LoVo (cell line): Measurements from ENCODE around the gene ANGPTL7.
"Not testable (repeated sequence)": the region's sequence is repeated elsewhere in the genome, so short reads cannot be mapped to it uniquely, and the experiment has no call there.

Source experiments
- DNase-seq: peaks from one replicate; pipeline ENCODE4 v3.0.0-alpha.2; 2016; ENCODE audit warnings: low spot score

ANGPTL7 gene

DNA sequence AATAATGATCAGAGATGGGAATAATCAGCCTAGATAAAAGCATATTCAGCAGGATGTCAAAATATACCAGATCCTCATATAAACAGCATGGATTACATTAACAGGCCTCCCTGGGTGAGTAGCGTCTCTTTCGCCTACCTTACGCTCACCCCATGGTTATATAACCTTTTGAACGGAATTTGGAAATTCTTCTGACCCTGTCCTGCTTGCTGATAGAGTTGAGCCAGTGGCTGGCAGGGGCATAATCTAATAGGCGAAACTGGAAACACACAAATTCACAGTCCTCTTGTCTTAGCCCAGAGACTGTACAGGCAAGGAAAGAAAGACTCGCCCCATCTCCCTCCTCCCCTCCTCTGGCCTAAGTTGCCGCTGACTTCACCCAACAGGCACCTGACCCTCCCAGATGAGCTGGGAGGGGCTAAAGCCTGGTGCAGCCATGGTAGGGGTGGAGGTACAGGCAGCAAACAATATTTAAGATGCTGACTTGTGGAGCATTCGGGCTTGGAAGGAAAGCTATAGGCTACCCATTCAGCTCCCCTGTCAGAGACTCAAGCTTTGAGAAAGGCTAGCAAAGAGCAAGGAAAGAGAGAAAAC is at the start of gene ANGPTL7:
ANGPTL7 (plus strand) TSS at position 498 of the 594 bp plus-strand sequence. CDS start 225 bp downstream, outside the sequence.
- no peak for DNase-seq

DNA sequence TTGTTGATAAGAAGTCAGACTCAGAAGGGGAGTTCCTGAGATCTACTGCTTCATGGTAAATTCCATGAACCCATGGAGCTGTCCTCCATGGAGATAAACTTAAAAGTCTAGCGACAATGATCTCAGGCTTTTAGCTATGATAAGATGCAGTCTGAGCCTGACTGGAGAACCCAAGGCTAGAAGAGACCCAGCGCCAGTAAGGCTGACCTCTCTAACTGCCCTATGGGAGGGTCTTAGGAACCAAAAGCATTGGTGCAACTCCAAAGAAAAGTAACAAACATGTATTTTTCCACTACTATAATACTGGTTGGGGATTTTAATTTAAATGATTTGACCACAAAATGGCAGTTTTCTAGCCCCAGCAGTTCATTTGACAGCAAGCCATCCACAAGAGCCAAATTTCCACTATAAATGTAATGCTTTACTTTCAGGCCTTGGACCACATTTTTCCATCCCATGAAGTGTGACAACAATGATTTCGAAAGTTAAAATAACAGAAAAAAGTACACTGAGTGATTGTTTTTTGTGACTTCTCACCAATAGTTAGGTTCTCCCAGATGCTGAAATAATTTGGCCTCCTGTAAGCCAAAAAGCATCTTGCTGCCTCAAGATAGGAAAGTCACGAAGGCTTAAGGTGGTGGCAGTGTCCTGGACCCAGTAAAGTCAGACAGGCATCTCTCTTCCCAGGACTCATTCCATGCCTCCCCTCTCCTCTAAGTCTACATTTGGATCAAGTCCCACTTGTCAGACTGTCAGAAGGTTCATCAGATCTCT is 46.4 kb upstream of the ANGPTL7 start:
- DNase-seq, result no peak

DNA sequence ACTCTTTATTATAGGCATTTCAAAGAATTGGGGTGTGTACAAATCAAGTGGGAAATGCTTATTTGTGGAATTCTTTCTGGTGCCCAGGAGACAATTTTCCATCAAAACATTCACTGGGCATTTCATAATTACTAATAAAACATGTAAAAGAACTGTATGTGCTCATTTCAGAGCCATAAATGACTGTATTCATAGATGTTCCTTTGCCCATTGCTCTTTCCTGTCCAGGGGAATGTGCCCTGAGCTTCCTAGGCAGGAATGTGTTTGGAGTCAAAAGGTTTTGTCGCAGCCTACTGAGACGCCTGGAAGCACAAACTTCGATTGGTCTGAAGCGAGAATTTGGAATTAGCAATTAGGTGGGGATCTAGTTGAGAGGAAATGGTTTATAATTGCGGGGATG is 45.8 kb upstream of the ANGPTL7 start:
- no peak for DNase-seq

DNA sequence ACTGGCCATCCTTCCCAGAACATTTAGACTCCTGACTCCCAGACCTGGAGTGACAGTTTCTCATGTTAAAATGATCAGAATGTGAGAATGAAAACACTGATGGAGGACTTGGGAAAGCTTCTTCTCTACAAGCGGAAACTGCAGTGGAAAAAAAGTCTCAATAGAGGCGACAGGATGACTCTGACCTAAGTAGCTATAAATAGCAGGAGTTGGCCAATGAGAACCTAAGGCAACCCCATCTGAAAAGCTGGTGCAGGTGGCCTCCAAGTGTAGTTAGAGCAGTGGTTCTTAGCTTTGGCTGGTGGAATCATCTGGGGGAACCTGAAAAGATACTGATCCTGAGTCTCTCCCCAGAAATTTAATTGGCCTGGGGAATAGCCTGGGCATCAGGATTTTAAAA is 45.2 kb upstream of the ANGPTL7 start:
- no peak for DNase-seq

DNA sequence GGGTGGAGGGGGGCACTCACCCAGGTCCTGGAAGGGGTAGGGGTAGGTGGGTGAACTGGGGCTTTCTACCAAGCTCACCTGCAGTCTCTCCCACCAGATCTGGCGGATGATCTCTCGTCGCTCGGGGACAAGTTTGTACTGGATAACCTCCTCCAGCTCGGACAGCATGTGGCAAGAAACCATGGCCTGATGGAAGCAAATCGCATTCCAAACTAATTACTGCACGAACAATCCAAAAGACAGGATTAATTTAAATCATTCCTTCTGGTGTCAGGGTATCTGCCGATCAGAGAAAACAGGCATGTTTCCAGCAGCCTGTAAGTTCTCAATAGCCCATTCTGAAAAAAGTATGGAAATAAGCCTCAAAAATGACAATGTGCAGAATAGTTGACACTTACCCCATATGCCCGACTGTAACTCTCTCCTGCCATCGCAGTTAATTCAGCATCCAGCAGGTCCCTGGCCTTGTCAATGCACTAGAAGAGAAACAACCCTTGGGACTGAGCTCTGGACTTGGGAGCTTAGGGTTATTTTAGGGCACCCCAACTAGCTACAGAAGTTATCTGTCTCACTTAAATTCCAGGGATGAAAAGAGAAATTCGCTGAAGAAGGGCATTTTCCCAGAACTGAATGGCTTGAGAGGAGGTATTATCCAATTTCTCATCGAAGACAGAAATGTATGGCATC is 44.4 kb upstream of the ANGPTL7 start:
- no peak for DNase-seq

DNA sequence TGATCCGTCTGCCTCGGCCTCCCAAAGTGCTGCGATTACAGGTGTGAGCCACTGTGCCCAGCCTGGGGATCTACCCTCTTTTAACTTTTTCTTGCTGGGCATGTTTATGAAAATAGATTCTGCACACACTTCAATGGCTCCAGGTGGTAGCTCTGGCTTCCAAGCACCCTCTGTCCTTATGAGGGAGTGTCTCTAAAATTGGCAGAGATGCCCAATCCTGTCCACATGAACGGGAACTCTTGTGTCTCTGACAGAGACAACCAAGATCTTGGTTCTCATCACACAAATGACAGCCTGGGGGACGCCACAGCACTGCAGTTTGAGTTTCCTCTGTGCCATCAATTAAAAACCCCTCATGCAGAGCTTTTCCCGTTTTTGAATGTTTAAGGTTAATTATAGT is 43.4 kb upstream of the ANGPTL7 start:
- no peak for DNase-seq

- DNase-seq, result no peak
Measured at GRCh38 chr1:11147197-11147770, 41.9 kb upstream of the ANGPTL7 start.

- DNase-seq, result no peak
Measured at GRCh38 chr1:11150326-11150725, 38.8 kb upstream of the ANGPTL7 start.

DNA sequence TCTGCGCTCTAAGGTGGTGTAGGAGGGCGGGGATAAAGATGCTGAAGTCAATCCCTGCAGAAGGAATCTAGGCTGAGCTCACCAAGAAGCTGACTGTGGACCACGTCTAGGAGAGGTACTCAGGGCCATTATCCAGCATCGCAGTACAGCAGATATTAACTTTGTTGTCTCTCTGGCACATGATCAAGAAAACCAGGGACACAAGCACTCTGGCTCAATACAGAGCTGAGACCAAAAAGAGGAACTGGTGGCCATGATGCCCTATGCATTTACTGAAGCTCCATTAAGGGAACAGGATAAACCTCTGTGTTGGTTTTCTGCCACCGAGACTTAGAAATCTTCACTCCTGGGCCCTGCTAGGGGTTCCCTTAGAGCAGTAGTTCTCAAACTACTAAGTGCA is 38.0 kb upstream of the ANGPTL7 start:
- no peak for DNase-seq

DNA sequence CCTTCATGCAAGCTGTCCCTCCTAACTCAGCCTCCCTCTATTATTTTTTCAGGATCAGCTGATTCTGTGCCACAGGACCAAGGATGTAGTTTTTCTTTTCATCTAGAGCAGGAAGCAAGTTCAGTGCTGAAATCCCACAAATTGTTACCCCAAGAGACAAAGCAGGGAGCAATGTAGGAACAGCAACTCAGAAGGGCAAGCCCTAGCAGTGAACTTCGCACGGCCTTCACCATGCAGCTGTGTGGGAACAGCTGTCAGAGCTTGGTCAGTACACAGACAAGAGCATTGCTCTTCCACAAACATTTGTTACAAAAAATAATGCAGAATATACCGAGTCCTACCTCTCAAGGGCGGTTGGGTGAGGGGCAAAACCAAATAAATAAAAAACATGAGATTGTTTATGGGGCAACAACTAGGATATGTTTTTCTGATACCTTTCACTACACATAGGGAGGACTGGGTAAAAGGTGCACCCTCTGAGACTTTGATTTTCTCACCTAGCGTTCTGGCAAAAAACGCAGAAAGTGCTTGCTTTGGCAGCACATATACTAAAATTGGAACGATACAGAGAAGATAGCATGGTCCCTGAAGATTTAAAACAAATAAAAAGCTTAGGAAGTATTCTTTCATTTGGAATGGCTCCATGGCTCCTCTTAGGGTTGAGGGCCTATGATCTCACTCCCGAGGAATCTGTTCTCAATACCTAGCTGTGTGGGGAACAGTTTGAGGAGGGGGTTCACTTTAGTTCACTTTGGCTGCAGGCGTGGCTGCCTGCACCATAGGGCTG is 37.1 kb upstream of the ANGPTL7 start:
- no peak for DNase-seq

DNA sequence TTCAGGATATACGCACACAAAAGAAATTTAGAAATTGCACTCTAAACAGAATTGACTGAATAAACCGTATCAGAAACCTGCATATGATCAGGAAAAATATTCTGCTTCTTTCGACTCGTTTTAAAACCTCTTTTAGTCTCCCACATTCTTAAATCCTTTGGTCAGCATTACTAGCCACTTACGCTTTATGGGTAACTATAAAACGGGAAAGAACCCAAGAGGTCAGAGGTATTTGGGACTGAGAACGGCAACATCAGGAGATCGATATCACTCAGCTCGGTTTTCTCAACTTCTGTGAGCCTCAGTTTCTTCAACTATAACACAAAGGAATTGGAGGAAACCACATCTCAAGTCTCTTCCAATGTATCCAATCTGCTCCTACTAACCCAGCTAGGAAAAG is 36.4 kb upstream of the ANGPTL7 start:
- DNase-seq, result no peak

- no peak for DNase-seq
Measured at GRCh38 chr1:11153184-11153583, 36.0 kb upstream of the ANGPTL7 start.

GRCh38 chr1:11156441-11156840 is 32.7 kb upstream of the ANGPTL7 start:
- DNase-seq, result no peak

DNA sequence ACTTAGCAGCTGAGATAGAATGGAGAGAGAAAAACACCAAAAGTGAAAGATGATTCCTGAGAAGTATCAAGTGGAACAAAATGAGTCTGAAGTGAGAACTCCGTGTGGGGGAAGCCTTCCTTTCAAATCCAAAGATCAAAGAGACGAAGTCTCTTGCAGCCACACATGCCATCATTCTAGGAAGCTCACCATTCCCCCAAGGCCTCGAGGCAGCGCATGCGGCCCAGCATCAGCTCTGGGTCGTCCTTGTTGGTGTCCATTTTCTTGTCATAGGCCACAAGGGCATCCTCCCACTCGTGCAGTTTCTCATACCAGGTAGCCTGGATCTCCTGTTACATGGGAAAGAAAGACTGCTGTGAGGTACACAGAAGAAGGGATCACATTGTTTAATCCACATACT is 32.2 kb upstream of the ANGPTL7 start:
- DNase-seq, result no peak

- no peak for DNase-seq
Measured at GRCh38 chr1:11157394-11157793, 31.8 kb upstream of the ANGPTL7 start.

- DNase-seq, result no peak
Measured at GRCh38 chr1:11157867-11158266, 31.3 kb upstream of the ANGPTL7 start.

- DNase-seq, result no peak
Measured at GRCh38 chr1:11158291-11158690, 30.9 kb upstream of the ANGPTL7 start.

- DNase-seq, result no peak
Measured at GRCh38 chr1:11158720-11159321, 30.3 kb upstream of the ANGPTL7 start.

DNA sequence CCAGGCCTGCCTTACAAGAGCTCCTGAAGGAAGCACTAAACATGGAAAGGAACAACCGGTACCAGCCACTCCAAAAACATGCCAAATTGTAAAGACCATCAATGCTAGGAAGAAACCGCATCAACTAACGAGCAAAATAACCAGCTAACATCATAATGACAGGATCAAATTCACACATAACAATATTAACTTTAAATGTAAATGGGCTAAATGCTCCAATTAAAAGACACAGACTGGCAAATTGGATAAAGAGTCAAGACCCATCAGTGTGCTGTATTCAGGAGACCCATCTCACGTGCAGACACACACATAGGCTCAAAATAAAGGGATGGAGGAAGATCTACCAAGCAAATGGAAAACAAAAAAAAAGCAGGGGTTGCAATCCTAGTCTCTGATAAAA is 26.4 kb upstream of the ANGPTL7 start:
- not testable (repeated sequence) for DNase-seq

GRCh38 chr1:11166744-11167143 is 22.4 kb upstream of the ANGPTL7 start:
- DNase-seq, result not testable (repeated sequence)

GRCh38 chr1:11168731-11169130 is 20.4 kb upstream of the ANGPTL7 start:
- no peak for DNase-seq

- no peak for DNase-seq
Measured at GRCh38 chr1:11169202-11169601, 20.0 kb upstream of the ANGPTL7 start.
